GM03348 (cell line): ENCODE measurements around the gene TTLL13.
"Not testable (repeated sequence)": the region's sequence is repeated elsewhere in the genome, so short reads cannot be mapped to it uniquely, and the experiment has no call there.

ENCODE experiments used
- DNase-seq: peaks from one replicate; pipeline ENCODE4 v3.0.0; 2012; ENCODE audit warnings: low spot score

The TTLL13 gene

GRCh38 chr15:90281637-90282036 lies 32.3 kb downstream of the TTLL13 start:
- DNase-seq = not testable (repeated sequence)

GRCh38 chr15:90286678-90287077 lies 37.3 kb downstream of the TTLL13 start:
- peak; percentile 31 for DNase-seq

GRCh38 chr15:90287101-90287500 lies 37.7 kb downstream of the TTLL13 start:
- no peak for DNase-seq

- no peak for DNase-seq
Observed at GRCh38 chr15:90287946-90288345, 38.6 kb downstream of the TTLL13 start.

GRCh38 chr15:90291679-90292356 lies 42.5 kb downstream of the TTLL13 start:
- DNase-seq = no peak

GRCh38 chr15:90293040-90293810 lies 43.9 kb downstream of the TTLL13 start:
- peak; percentile 36 for DNase-seq

GRCh38 chr15:90294159-90294558 lies 44.8 kb downstream of the TTLL13 start:
- DNase-seq = no peak

- no peak for DNase-seq
Observed at GRCh38 chr15:90294601-90295269, 45.4 kb downstream of the TTLL13 start.

GRCh38 chr15:90295270-90295648 lies 45.9 kb downstream of the TTLL13 start:
- no peak for DNase-seq

GRCh38 chr15:90296316-90296884 lies 47.0 kb downstream of the TTLL13 start:
- DNase-seq = not testable (repeated sequence)

- no peak for DNase-seq
Observed at GRCh38 chr15:90297021-90297420, 47.7 kb downstream of the TTLL13 start.

- DNase-seq = no peak
Observed at GRCh38 chr15:90300541-90300940, 51.2 kb downstream of the TTLL13 start.

GRCh38 chr15:90300988-90301706 lies 51.8 kb downstream of the TTLL13 start:
- DNase-seq = peak; percentile 25

- DNase-seq = no peak
Observed at GRCh38 chr15:90301707-90302300, 52.4 kb downstream of the TTLL13 start.

- not testable (repeated sequence) for DNase-seq
Observed at GRCh38 chr15:90305355-90305754, 56.0 kb downstream of the TTLL13 start.

GRCh38 chr15:90305932-90306331 lies 56.6 kb downstream of the TTLL13 start:
- DNase-seq = no peak

GRCh38 chr15:90306560-90306959 lies 57.2 kb downstream of the TTLL13 start:
- DNase-seq = no peak

- DNase-seq = no peak
Observed at GRCh38 chr15:90307661-90308060, 58.3 kb downstream of the TTLL13 start.

- no peak for DNase-seq
Observed at GRCh38 chr15:90309020-90309419, 59.7 kb downstream of the TTLL13 start.
